Heart left ventricle (tissue), 16 donors: Measurements from ENCODE around the gene HERC4. TPM values are rescaled to one million over a fixed set of nuclear protein-coding genes. Genes with fewer than 3 reads are reported as not detected.
"Not testable (repeated sequence)": the region's sequence is repeated elsewhere in the genome, so short reads cannot be mapped to it uniquely, and the experiment has no call there.

Source experiments
- ATAC-seq, 4 donors: fragments of 200-7000 bp; cut with Tn5 transposase; one replicate each; pipeline ENCODE4 v1.9.1; 2020 to 2022; ENCODE audit warnings: moderate library complexity in 4 of 4, mild to moderate bottlenecking in 3 of 4, moderate number of reproducible peaks in 1 of 4
- DNase-seq, 5 donors: peaks; one replicate each; pipeline ENCODE4 v3.0.0-alpha.2; 2020
- H3K27ac ChIP-seq, 12 donors: fragments of 200-600 bp; sonication (generic) in 4 of 12; one replicate each; pipeline versions ENCODE4 v1.5.0 to v1.8.0; 2016 to 2022; ENCODE audit warnings: mild to moderate bottlenecking in 2 of 12
- H3K27me3 ChIP-seq, 9 donors: fragments of 200-600 bp; sonication (generic) in 2 of 9; one replicate each; pipeline versions ENCODE4 v1.5.1 to v1.8.0; 2016 to 2022; ENCODE audit warnings: mild to moderate bottlenecking in 3 of 9
- H3K36me3 ChIP-seq, 9 donors: fragments of 200-600 bp; sonication (generic) in 2 of 9; one replicate each; pipeline versions ENCODE4 v1.5.0 to v1.8.0; 2018 to 2022; ENCODE audit warnings: mild to moderate bottlenecking in 2 of 9
- H3K4me1 ChIP-seq, 12 donors: fragments of 200-600 bp; sonication (generic) in 4 of 12; one replicate each; pipeline versions ENCODE4 v1.5.0 to v1.8.0; 2016 to 2022; ENCODE audit warnings: mild to moderate bottlenecking in 3 of 12
- H3K4me3 ChIP-seq, 12 donors: fragments of 200-600 bp; sonication (generic) in 4 of 12; one replicate each; pipeline versions ENCODE4 v1.5.0 to v1.8.0; 2017 to 2022; ENCODE audit warnings: mild to moderate bottlenecking in 9 of 12, moderate library complexity in 4 of 12
- H3K9me3 ChIP-seq, 12 donors: fragments of 200-600 bp; sonication (generic) in 4 of 12; one replicate each; pipeline versions ENCODE4 v1.5.0 to v1.8.0; 2016 to 2022; ENCODE audit warnings: mild to moderate bottlenecking in 1 of 12
- CTCF ChIP-seq, 12 donors: fragments of 200-600 bp; sonication (generic) in 4 of 12; IDR thresholded peaks; one replicate each; pipeline versions ENCODE4 v1.5.0 to v1.8.0; 2018 to 2022; ENCODE audit warnings: antibody characterized with exemption in 12 of 12, mild to moderate bottlenecking in 5 of 12
- POLR2A ChIP-seq, 2 donors: fragments of 450-650 bp; IDR thresholded peaks; one replicate each; pipeline ENCODE4 v1.6.1; 2017; ENCODE audit warnings: antibody characterized with exemption in 2 of 2, mild to moderate bottlenecking in 2 of 2, moderate library complexity in 2 of 2
- WGBS, 4 donors: extraction: QIAGEN DNeasy Blood & Tissue Kit in 2 of 4; methylation state at CpG; one replicate each; pipeline versions ENCODE4 v1.1.5 to v1.1.7; 2013 to 2018; 5-methylcytosine and 5-hydroxymethylcytosine counted together
- intact Hi-C, 10 donors: fragments of 100-400 bp; cut with DNase I; formaldehyde crosslinking; loops; one replicate each; pipeline versions ENCODE4 v1.11.1 to v1.14.2; 2022
- polyA plus RNA-seq, 2 donors: library from polyadenylated mRNA; stranded (reverse); fragments of 200-250 nt; gene quantifications; one replicate each; pipeline ENCODE4 v1.2.3, GENCODE V29; 2013
- total RNA-seq, 9 donors: library from RNA; depleted of rRNA in 2 of 9; stranded (reverse); fragments of >200 nt in 2 of 9; fragmentation: NEBNext Ultra II Directional in 3 of 9; extraction: Animal tissue kit (Norgen Biotek cat#: 25700) in 3 of 9; gene quantifications; one replicate each; pipeline versions ENCODE4 v1.1.0 to v1.2.4, GENCODE V29; 2016 to 2023
- donor health status: ischemic (EF 13 %, LVEDD 7.1; RV severe dilation, severe dysfunction).
- donor health status: healthy with polysubstance abuse.
- donor health status: DM: no; HTN: yes; CAD: no.
- donor health status: DM: no; HTN: no; CAD: no.
- donor health status: ischemic (EF 25% LVEDD 6.9; RV normal size, moderate dysfunction).
- donor health status: ischemic (EF 25% LVEDD 5.7; RV mildly dilated, moderate dysfunction).
- donor health status: healthy.
- donor health status: DM: yes; HTN: yes; CAD: no.
- donor health status: ischemic (EF 35%, LVEDD 5.7; RV mildly dilated, moderate dysfunction).
- donor health status: nonischemic (EF 11% LVEDD 7.7; RV severe dilation, severe dysfunction).
- donor health status: DM: yes; HTN: yes; CAD: no.
- donor health status: PGD.
- donor health status: ischemic (EF 29% LVEDD 5.4; RV normal size, mild dysfunction).
- donor health status: nonischemic (EF 23%, LVEDD 6.1; RV moderate dilation, normal function).

Gene HERC4
- total and polyA plus RNA-seq, 11 donors, result 11.7 to 39.4 (median 29.3) TPM

GRCh38 chr10:68007356-68007755, 67.7 kb downstream of the HERC4 start:
- Histone ChIP-seq H3K9me3 (no peaks in the 10 kb centered on the region), H3K36me3 (peaks cover 0 to 72% (median 63%) of the 10 kb centered on the region in 9 donors), H3K4me1 (no peaks in the 10 kb centered on the region), H3K4me3 (no peak overlapping the region), H3K27me3 (no peaks in the 10 kb centered on the region), H3K27ac (no peak overlapping the region)
- DNase-seq, result no peak
- TF ChIP-seq POLR2A (IDR thresholded peaks at IDR 0.05) (no peak), CTCF (IDR thresholded peaks at IDR 0.05) (no peak)
- 93 to 99% (median 96%) methylated on average over 3 of the region's 3 CpGs for WGBS, 4 donors
- intact Hi-C loops, result no loop called here
- no peak for ATAC-seq

GRCh38 chr10:68001539-68001938, 73.5 kb downstream of the HERC4 start:
- intact Hi-C loops, result no loop called here
- peaks cover 0 to 85% (median 46%) of the 10 kb centered on the region in 9 donors for H3K36me3 ChIP-seq
- no peaks in the 10 kb centered on the region for H3K4me1 ChIP-seq
- no peak overlapping the region for H3K27ac ChIP-seq
- no peaks in the 10 kb centered on the region for H3K9me3 ChIP-seq
- TF ChIP-seq CTCF (IDR thresholded peaks at IDR 0.05) (no peak), POLR2A (IDR thresholded peaks at IDR 0.05) (no peak)
- WGBS, 4 donors, result 96 to 100% (median 98%) methylated on average over 1 of the region's 1 CpG
- H3K4me3 ChIP-seq, result no peak overlapping the region
- ATAC-seq, result no peak
- no peaks in the 10 kb centered on the region for H3K27me3 ChIP-seq
- no peak for DNase-seq

DNA sequence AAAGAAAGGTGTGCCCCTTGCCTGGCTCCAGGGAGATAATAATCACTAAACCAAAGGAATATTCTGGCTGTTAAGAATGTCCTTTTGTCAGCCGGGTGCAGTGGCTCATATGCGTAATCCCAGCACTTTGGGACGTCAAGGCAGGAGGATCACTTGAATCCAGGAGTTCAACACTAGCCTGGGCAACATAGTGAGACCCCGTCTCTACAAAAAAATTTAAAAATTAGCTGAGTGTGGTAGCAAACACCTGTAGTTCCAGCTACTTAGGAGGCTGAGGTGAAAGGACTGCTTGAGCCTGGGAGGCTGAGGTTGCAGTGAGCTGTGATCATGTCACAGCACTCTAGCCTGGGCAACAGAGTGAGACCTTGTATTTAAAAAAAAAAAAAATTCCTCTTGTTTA, 74.1 kb downstream of the HERC4 start:
- no peak overlapping the region for H3K4me3 ChIP-seq
- H3K27ac ChIP-seq, result no peak overlapping the region
- H3K9me3 ChIP-seq, result no peaks in the 10 kb centered on the region
- intact Hi-C loops, result no loop called here
- H3K4me1 ChIP-seq, result no peaks in the 10 kb centered on the region
- no peak for ATAC-seq
- TF ChIP-seq POLR2A (IDR thresholded peaks at IDR 0.05), result no peak
- H3K36me3 ChIP-seq, result peaks cover 0 to 89% (median 51%) of the 10 kb centered on the region in 9 donors
- WGBS, 4 donors, result 96 to 100% (median 98%) methylated on average over 4 of the region's 4 CpGs
- DNase-seq, result no peak
- H3K27me3 ChIP-seq, result no peaks in the 10 kb centered on the region

GRCh38 chr10:67990093-67990492, 85.0 kb downstream of the HERC4 start:
- no peak overlapping the region for H3K4me3 ChIP-seq
- intact Hi-C loops, result no loop called here
- no peak for TF ChIP-seq CTCF (IDR thresholded peaks at IDR 0.05)
- no peak for TF ChIP-seq POLR2A (IDR thresholded peaks at IDR 0.05)
- ATAC-seq, result no peak
- DNase-seq, result no peak
- H3K36me3 ChIP-seq, result peaks cover 0 to 99% (median 72%) of the 10 kb centered on the region in 9 donors
- H3K27ac ChIP-seq, result no peak overlapping the region
- no peaks in the 10 kb centered on the region for H3K4me1 ChIP-seq
- no peaks in the 10 kb centered on the region for H3K27me3 ChIP-seq
- H3K9me3 ChIP-seq, result no peaks in the 10 kb centered on the region

GRCh38 chr10:67988606-67989005, 86.5 kb downstream of the HERC4 start:
- Histone ChIP-seq H3K27ac (no peak overlapping the region), H3K36me3 (peaks cover 0 to 98% (median 79%) of the 10 kb centered on the region in 9 donors), H3K9me3 (no peaks in the 10 kb centered on the region), H3K4me1 (no peaks in the 10 kb centered on the region), H3K4me3 (no peak overlapping the region), H3K27me3 (no peaks in the 10 kb centered on the region)
- TF ChIP-seq POLR2A (IDR thresholded peaks at IDR 0.05) (no peak), CTCF (IDR thresholded peaks at IDR 0.05) (no peak)
- 81 to 92% (median 90%) methylated on average over 1 of the region's 1 CpG for WGBS, 4 donors
- ATAC-seq (no peak), DNase-seq (no peak)
- intact Hi-C loops, result no loop called here

DNA sequence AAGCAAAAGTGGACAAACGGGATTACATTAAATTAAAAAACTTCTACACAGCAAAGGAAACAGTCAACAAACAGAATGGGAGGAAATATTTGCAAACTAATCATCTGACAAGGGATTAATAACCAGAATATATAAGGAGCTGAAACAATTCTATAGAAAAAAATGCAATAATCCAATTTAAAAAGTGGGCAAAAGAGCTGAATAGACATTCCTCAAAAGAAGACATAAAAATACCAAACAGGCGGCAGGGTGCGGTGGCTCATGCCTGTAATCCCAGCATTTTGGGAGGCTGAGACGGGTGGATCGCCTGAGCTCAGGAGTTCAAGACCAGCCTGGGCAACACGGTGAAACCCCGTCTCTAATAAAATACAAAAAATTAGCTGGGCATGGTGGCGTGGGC, 92.5 kb downstream of the HERC4 start:
- not testable (repeated sequence) for ATAC-seq
- WGBS, 4 donors, result 93 to 97% (median 95%) methylated on average over 8 of the region's 8 CpGs

More for the DNA sequence above, 92.5 kb downstream of the HERC4 start:
- H3K4me3 ChIP-seq, H3K27ac ChIP-seq, DNase-seq, H3K27me3 ChIP-seq, intact Hi-C loops, H3K9me3 ChIP-seq: not testable (repeated sequence)
- Histone ChIP-seq H3K36me3 (peaks cover 0 to 90% (median 77%) of the 10 kb centered on the region in 9 donors), H3K4me1 (peaks cover 0 to 12% (median 2%) of the 10 kb centered on the region in 12 donors)
